HG02884 (cell line): ENCODE data around the gene TPRG1L.

ENCODE experiments used
- ATAC-seq: cut with Tn5 transposase; IDR thresholded peaks from one replicate; pipeline ENCODE4 v1.9.1; 2021; ENCODE audit warnings: mild to moderate bottlenecking, moderate library complexity; ENCODE audit not compliant: unreplicated experiment

The TPRG1L gene

GRCh38 chr1:3593334-3593733 is 31.5 kb upstream of the TPRG1L start:
- no peak for ATAC-seq

- no peak for ATAC-seq
These were observed 31.1 kb upstream of the TPRG1L start for GRCh38 chr1:3593745-3594144.

GRCh38 chr1:3594706-3595377 is 30.0 kb upstream of the TPRG1L start:
- ATAC-seq: no peak

- no peak for ATAC-seq
These were observed 28.9 kb upstream of the TPRG1L start for GRCh38 chr1:3595949-3596348.

GRCh38 chr1:3596663-3597598 is 27.9 kb upstream of the TPRG1L start:
- no peak for ATAC-seq

- no peak for ATAC-seq
These were observed 27.2 kb upstream of the TPRG1L start for GRCh38 chr1:3597599-3597964.

GRCh38 chr1:3598051-3598491 is 26.7 kb upstream of the TPRG1L start:
- ATAC-seq: no peak

- ATAC-seq: no peak
These were observed 26.1 kb upstream of the TPRG1L start for GRCh38 chr1:3598522-3599285.

GRCh38 chr1:3599286-3599811 is 25.5 kb upstream of the TPRG1L start:
- ATAC-seq: no peak

GRCh38 chr1:3599816-3600215 is 25.0 kb upstream of the TPRG1L start:
- no peak for ATAC-seq

GRCh38 chr1:3600354-3600753 is 24.5 kb upstream of the TPRG1L start:
- ATAC-seq: no peak

- no peak for ATAC-seq
These were observed 23.1 kb upstream of the TPRG1L start for GRCh38 chr1:3601743-3602142.

GRCh38 chr1:3602375-3602774 is 22.4 kb upstream of the TPRG1L start:
- no peak for ATAC-seq

- no peak for ATAC-seq
These were observed 21.7 kb upstream of the TPRG1L start for GRCh38 chr1:3603156-3603555.

- no peak for ATAC-seq
These were observed 21.0 kb upstream of the TPRG1L start for GRCh38 chr1:3603571-3604467.

GRCh38 chr1:3604468-3604974 is 20.3 kb upstream of the TPRG1L start:
- ATAC-seq: no peak

GRCh38 chr1:3604997-3605823 is 19.6 kb upstream of the TPRG1L start:
- ATAC-seq: no peak

GRCh38 chr1:3606779-3607702 is 17.8 kb upstream of the TPRG1L start:
- no peak for ATAC-seq
